ENCODE data around the gene APBA3. TPM values are rescaled to one million over a fixed set of nuclear protein-coding genes. Genes with fewer than 3 reads are reported as not detected.

The APBA3 gene
- total RNA-seq, 1 donor: 15.5 TPM

DNA sequence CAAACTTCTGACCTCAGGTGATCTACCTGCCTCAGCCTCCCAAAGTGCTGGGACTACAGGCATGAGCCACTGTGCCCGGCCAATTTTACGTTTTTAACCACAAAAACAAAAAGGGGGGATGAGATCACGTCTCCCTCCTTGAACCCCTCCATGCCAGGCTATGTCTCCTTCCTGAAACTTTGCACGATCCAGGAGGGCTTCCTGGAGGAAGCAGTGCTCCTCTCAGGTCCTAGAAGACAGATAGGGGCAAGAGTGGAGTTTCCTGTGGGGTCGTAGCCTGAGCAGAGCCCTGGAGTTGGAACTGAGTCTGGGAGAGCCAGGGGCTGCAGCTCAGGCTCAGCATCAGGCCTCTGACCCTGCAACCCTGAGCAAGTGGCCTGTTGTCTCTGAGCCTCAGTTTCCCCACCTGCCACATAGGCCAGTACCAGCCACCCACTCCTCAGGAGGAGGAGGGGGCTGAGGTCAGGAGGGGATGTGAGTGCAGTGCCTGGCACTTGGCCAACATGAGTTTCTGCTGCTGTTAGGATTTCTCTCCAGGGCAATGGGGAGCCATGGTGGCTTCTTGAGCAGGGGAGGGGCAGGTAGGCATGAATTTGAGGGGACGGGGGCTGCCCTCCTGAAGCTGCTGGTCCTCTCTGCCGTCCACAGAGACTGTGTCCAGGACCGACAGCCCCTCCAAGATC lies 16.0 kb downstream of the APBA3 start:
- no peak for DNase-seq (ENCODE audit: low read depth)
- TF ChIP-seq, protein P1, sequence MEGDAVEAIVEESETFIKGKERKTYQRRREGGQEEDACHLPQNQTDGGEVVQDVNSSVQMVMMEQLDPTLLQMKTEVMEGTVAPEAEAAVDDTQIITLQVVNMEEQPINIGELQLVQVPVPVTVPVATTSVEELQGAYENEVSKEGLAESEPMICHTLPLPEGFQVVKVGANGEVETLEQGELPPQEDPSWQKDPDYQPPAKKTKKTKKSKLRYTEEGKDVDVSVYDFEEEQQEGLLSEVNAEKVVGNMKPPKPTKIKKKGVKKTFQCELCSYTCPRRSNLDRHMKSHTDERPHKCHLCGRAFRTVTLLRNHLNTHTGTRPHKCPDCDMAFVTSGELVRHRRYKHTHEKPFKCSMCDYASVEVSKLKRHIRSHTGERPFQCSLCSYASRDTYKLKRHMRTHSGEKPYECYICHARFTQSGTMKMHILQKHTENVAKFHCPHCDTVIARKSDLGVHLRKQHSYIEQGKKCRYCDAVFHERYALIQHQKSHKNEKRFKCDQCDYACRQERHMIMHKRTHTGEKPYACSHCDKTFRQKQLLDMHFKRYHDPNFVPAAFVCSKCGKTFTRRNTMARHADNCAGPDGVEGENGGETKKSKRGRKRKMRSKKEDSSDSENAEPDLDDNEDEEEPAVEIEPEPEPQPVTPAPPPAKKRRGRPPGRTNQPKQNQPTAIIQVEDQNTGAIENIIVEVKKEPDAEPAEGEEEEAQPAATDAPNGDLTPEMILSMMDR (IDR thresholded peaks at IDR 0.05; ENCODE audit: insufficient read depth, low read length): no peak
- no peak overlapping the region for H3K4me3 ChIP-seq (ENCODE audit: low read depth, low read length)

DNA sequence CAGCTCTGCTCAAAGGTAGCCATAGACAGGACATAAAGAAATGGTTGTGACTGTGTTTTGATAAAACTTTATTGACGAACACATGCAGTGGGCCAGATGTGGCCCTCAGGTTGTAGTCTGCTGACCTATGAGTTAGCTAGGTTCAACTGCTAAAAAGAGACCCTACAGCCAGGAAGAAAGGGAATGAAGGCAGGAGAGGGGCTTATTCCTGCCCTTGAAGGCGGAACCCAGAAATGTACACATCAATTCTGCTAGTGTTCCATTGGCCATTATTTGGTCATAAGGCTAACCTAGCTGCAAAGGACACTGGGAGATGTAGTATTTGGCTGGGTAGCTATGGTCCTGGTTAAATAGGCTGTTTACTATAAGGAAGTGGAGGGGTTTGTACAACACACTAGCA lies 18.0 kb downstream of the APBA3 start:
- DNase-seq (ENCODE audit: low read depth): no peak
- TF ChIP-seq, protein P1 (IDR thresholded peaks at IDR 0.05; ENCODE audit: insufficient read depth, low read length): no peak
- H3K4me3 ChIP-seq (ENCODE audit: low read depth, low read length): no peak overlapping the region

DNA sequence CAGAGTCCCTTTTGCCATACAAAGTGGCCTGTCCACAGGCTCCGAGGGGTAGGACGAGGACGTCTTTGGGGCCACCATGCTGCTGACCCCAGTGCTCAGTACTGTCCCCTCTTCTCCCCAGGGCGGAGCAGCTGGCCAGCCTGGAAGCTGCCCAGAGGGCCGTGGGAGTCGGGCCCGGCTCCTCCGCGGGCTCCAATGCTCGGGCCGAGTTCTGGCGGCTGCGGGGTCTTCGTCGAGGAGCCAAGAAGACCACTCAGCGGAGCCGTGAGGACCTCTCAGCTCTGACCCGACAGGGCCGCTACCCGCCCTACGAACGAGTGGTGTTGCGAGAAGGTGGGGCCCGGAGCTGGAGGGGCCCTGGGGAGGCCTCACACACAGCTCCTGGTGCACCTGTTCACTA lies 21.1 kb downstream of the APBA3 start:
- TF ChIP-seq, protein P1 (IDR thresholded peaks at IDR 0.05; ENCODE audit: insufficient read depth, low read length): no peak
- H3K4me3 ChIP-seq (ENCODE audit: low read depth, low read length): no peak overlapping the region
- DNase-seq (ENCODE audit: low read depth): no peak

DNA sequence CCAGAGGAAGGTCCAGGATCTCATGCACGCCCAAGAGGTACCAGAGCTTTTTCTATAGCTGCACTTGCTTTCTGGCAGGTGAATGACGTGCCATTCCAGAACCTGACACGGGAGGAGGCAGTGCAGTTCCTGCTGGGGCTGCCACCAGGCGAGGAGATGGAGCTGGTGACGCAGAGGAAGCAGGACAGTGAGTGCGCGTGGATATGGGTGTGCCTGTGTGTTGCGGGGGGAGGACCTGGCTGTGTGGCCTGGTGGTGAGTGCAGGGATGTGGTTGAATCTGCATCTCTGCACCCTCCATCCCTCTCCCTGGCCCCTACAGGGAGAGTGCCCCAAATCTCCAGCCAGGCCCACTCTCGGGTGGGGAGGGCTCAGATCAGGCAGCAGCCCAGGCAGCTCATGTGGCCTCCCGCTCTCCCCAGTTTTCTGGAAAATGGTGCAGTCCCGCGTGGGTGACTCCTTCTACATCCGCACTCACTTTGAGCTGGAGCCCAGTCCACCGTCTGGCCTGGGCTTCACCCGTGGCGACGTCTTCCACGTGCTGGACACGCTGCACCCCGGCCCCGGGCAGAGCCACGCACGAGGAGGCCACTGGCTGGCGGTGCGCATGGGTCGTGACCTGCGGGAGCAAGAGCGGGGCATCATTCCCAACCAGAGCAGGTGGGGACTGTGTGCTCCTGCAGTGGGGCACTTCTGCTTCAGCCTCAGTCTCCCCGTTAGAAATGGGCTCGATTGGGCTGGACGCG lies 22.8 kb downstream of the APBA3 start:
- TF ChIP-seq, protein P1 (IDR thresholded peaks at IDR 0.05; ENCODE audit: insufficient read depth, low read length): no peak
- H3K4me3 ChIP-seq (ENCODE audit: low read depth, low read length): no peak overlapping the region
- DNase-seq (ENCODE audit: low read depth): no peak

DNA sequence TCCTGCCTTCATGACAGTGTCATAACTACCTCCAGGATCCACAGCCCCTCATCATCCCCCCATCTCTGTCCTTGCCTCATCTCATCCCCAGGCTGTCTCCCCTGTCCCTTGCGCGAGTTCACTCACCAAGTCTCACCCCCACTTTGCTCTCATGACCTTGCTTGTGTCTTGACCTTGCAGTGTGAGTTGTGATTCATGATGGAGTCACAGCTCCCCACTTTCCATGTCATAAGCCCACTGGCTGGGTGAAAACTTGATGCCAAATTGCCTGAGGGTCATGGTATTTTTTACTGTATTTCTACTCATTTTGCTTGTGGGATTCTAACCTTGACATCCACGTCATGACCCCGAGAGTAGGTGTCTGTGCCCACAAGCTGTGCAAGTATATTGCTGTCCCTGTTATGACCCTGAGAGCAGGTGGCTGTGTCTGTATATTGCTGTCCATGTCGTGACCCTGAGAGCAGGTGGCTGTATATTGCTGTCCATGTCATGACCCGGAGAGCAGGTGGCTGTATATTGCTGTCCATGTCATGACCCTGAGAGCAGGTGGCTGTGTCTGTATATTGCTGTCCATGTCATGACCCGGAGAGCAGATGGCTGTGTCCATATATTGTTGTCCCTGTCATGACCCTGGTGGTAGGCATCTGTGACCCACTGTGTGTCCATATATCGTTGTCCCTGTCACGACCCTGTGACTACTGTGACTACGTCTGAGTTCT lies 23.8 kb downstream of the APBA3 start:
- DNase-seq (ENCODE audit: low read depth): no peak
- no peak overlapping the region for H3K4me3 ChIP-seq (ENCODE audit: low read depth, low read length)
- TF ChIP-seq, protein P1 (IDR thresholded peaks at IDR 0.05; ENCODE audit: insufficient read depth, low read length): no peak

DNA sequence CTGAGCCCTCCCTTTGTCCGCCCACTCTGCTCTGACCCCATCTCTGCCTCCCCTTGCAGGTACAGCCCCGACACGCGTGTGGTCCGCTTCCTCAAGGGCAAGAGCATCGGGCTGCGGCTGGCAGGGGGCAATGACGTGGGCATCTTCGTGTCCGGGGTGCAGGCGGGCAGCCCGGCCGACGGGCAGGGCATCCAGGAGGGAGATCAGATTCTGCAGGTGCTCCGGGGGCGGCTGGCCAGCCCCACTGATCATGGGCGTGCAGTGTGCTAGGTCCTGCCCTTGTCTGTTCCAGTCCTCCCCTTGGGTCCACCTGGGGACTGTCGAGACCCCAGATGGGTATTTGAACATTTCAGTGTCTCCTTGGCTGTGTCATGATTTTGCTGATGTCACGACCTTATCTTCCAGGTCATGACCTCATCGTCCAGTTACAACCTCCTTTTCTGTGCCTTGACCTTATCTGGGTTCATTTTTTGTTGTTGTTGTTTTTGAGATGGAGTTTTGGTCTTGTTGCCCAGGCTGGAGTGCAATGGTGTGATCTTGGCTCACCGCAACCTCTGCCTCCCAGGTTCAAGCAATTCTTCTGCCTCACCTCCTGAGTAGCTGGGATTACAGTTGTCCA lies 25.3 kb downstream of the APBA3 start:
- TF ChIP-seq, protein P1 (IDR thresholded peaks at IDR 0.05; ENCODE audit: insufficient read depth, low read length): no peak
- no peak overlapping the region for H3K4me3 ChIP-seq (ENCODE audit: low read depth, low read length)
- no peak for DNase-seq (ENCODE audit: low read depth)

All from fibroblast of the aortic adventitia (primary cell).